ENCODE measurements around the gene DDX11. TPM values are rescaled to one million over a fixed set of nuclear protein-coding genes. Genes with fewer than 3 reads are reported as not detected.
"Not testable (repeated sequence)": the region's sequence is repeated elsewhere in the genome, so short reads cannot be mapped to it uniquely, and the experiment has no call there.

Gene DDX11
- total RNA-seq, 6 experiments from 2014 or later, result 14.1 to 23.1 (median 20.5) TPM

- no peak overlapping the region for H3K27ac Mint-ChIP-seq
- no peaks in the 10 kb centered on the region; the same call in 1 of the 2 replicates for H3K9me3 Mint-ChIP-seq
- peaks cover 7% of the 10 kb centered on the region; the same call in 1 of the 2 replicates for H3K27me3 Mint-ChIP-seq (ENCODE audit: insufficient read depth)
- no peak for DNase-seq
- H3K4me1 Mint-ChIP-seq (ENCODE audit: low read depth), result no peaks in the 10 kb centered on the region
- no peaks in the 10 kb centered on the region for H3K36me3 Mint-ChIP-seq (ENCODE audit: low read depth)
- no peak overlapping the region for H3K4me3 Mint-ChIP-seq
- TF ChIP-seq CTCF (IDR thresholded peaks at IDR 0.05), result no peak
These were observed 45.6 kb downstream of the DDX11 start for GRCh38 chr12:31119192-31119802.

GRCh38 chr12:31119803-31120211 is 46.1 kb downstream of the DDX11 start:
- Mint-ChIP-seq H3K27me3 (ENCODE audit: insufficient read depth) (peaks cover 7% of the 10 kb centered on the region; the same call in 1 of the 2 replicates), H3K27ac (no peak overlapping the region), H3K9me3 (no peaks in the 10 kb centered on the region; the same call in 1 of the 2 replicates), H3K4me1 (ENCODE audit: low read depth) (no peaks in the 10 kb centered on the region), H3K4me3 (no peak overlapping the region), H3K36me3 (ENCODE audit: low read depth) (no peaks in the 10 kb centered on the region)
- DNase-seq, result no peak
- no peak for TF ChIP-seq CTCF (IDR thresholded peaks at IDR 0.05)

- no peak for TF ChIP-seq CTCF (IDR thresholded peaks at IDR 0.05)
- DNase-seq, result no peak
- peaks cover 7% of the 10 kb centered on the region; the same call in 1 of the 2 replicates for H3K27me3 Mint-ChIP-seq (ENCODE audit: insufficient read depth)
- no peaks in the 10 kb centered on the region for H3K36me3 Mint-ChIP-seq (ENCODE audit: low read depth)
- H3K4me3 Mint-ChIP-seq, result no peak overlapping the region
- no peaks in the 10 kb centered on the region for H3K4me1 Mint-ChIP-seq (ENCODE audit: low read depth)
- no peaks in the 10 kb centered on the region; the same call in 1 of the 2 replicates for H3K9me3 Mint-ChIP-seq
- no peak overlapping the region for H3K27ac Mint-ChIP-seq
These were observed 46.8 kb downstream of the DDX11 start for GRCh38 chr12:31120392-31121008.

- H3K36me3 Mint-ChIP-seq (ENCODE audit: low read depth); H3K27me3 Mint-ChIP-seq (ENCODE audit: insufficient read depth); H3K27ac Mint-ChIP-seq; H3K9me3 Mint-ChIP-seq; DNase-seq; H3K4me1 Mint-ChIP-seq (ENCODE audit: low read depth); H3K4me3 Mint-ChIP-seq: not testable (repeated sequence)
These were observed 47.5 kb downstream of the DDX11 start for GRCh38 chr12:31121022-31121728.

GRCh38 chr12:31122481-31122880 is 48.8 kb downstream of the DDX11 start:
- no peak for DNase-seq
- Mint-ChIP-seq H3K27ac (no peak overlapping the region), H3K9me3 (no peaks in the 10 kb centered on the region; the same call in 1 of the 2 replicates), H3K36me3 (ENCODE audit: low read depth) (no peaks in the 10 kb centered on the region), H3K4me3 (no peak overlapping the region), H3K27me3 (ENCODE audit: insufficient read depth) (peaks cover 5% of the 10 kb centered on the region; the same call in 1 of the 2 replicates), H3K4me1 (ENCODE audit: low read depth) (no peaks in the 10 kb centered on the region)
- no peak for TF ChIP-seq CTCF (IDR thresholded peaks at IDR 0.05)

- DNase-seq; H3K27me3 Mint-ChIP-seq (ENCODE audit: insufficient read depth); H3K27ac Mint-ChIP-seq; H3K36me3 Mint-ChIP-seq (ENCODE audit: low read depth); H3K4me3 Mint-ChIP-seq; H3K4me1 Mint-ChIP-seq (ENCODE audit: low read depth); H3K9me3 Mint-ChIP-seq: not testable (repeated sequence)
These were observed 50.5 kb downstream of the DDX11 start for GRCh38 chr12:31124158-31124557.

- not testable (repeated sequence) for H3K4me3 Mint-ChIP-seq; H3K27me3 Mint-ChIP-seq (ENCODE audit: insufficient read depth); H3K9me3 Mint-ChIP-seq; H3K4me1 Mint-ChIP-seq (ENCODE audit: low read depth); H3K36me3 Mint-ChIP-seq (ENCODE audit: low read depth); H3K27ac Mint-ChIP-seq; DNase-seq
These were observed 51.5 kb downstream of the DDX11 start for GRCh38 chr12:31125171-31125570.

GRCh38 chr12:31127209-31127848 is 53.7 kb downstream of the DDX11 start:
- H3K4me1 Mint-ChIP-seq (ENCODE audit: low read depth); H3K27me3 Mint-ChIP-seq (ENCODE audit: insufficient read depth); H3K9me3 Mint-ChIP-seq; H3K4me3 Mint-ChIP-seq; DNase-seq; H3K36me3 Mint-ChIP-seq (ENCODE audit: low read depth); H3K27ac Mint-ChIP-seq: not testable (repeated sequence)

- H3K27me3 Mint-ChIP-seq (ENCODE audit: insufficient read depth); H3K36me3 Mint-ChIP-seq (ENCODE audit: low read depth); H3K4me3 Mint-ChIP-seq; H3K27ac Mint-ChIP-seq; DNase-seq; H3K4me1 Mint-ChIP-seq (ENCODE audit: low read depth): not testable (repeated sequence)
- peaks cover 12% of the 10 kb centered on the region for H3K9me3 Mint-ChIP-seq
These were observed 62.9 kb downstream of the DDX11 start for GRCh38 chr12:31136581-31136980.

Data from HFFc6 (cell line).